ENCODE data around the gene NPIPA8. TPM values are rescaled to one million over a fixed set of nuclear protein-coding genes. Genes with fewer than 3 reads are reported as not detected.
"Not testable (repeated sequence)": the region's sequence is repeated elsewhere in the genome, so short reads cannot be mapped to it uniquely, and the experiment has no call there.

Gene NPIPA8
- 10 to 100 TPM; 16.0 to 18.8 TPM for total RNA-seq

GRCh38 chr16:18336636-18337035, at the start of gene NPIPA8:
NPIPA8 (minus strand) TSS chr16:18336736; CDS start chr16:18332662, 4,074 bp downstream.
- H3K4me3 Mint-ChIP-seq, result not testable (repeated sequence)

GRCh38 chr16:18385285-18385684, 48.7 kb upstream of the NPIPA8 start:
- H3K9me3 Mint-ChIP-seq; H3K27me3 Mint-ChIP-seq; H3K4me3 Mint-ChIP-seq; H3K27ac Mint-ChIP-seq; H3K36me3 Mint-ChIP-seq; H3K4me1 Mint-ChIP-seq; DNase-seq; POLR2A ChIA-PET; ATAC-seq (ENCODE audit: low read depth): not testable (repeated sequence)

More at GRCh38 chr16:18336636-18337035, at the start of gene NPIPA8:
- H3K27ac Mint-ChIP-seq; POLR2A ChIA-PET; DNase-seq; H3K27me3 Mint-ChIP-seq; ATAC-seq (ENCODE audit: low read depth); H3K36me3 Mint-ChIP-seq; H3K9me3 Mint-ChIP-seq; H3K4me1 Mint-ChIP-seq: not testable (repeated sequence)

GRCh38 chr16:18384869-18385268, 48.3 kb upstream of the NPIPA8 start:
- H3K27me3 Mint-ChIP-seq; H3K36me3 Mint-ChIP-seq; H3K4me1 Mint-ChIP-seq; POLR2A ChIA-PET; H3K4me3 Mint-ChIP-seq; DNase-seq; H3K27ac Mint-ChIP-seq; H3K9me3 Mint-ChIP-seq; ATAC-seq (ENCODE audit: low read depth): not testable (repeated sequence)

- H3K27ac Mint-ChIP-seq; ATAC-seq (ENCODE audit: low read depth); H3K4me1 Mint-ChIP-seq; H3K4me3 Mint-ChIP-seq; H3K9me3 Mint-ChIP-seq; POLR2A ChIA-PET; H3K36me3 Mint-ChIP-seq; H3K27me3 Mint-ChIP-seq; DNase-seq: not testable (repeated sequence)
Measured at GRCh38 chr16:18384098-18384636, 47.6 kb upstream of the NPIPA8 start.

GRCh38 chr16:18382696-18383095, 46.2 kb upstream of the NPIPA8 start:
- H3K27me3 Mint-ChIP-seq; H3K4me3 Mint-ChIP-seq; H3K36me3 Mint-ChIP-seq; POLR2A ChIA-PET; ATAC-seq (ENCODE audit: low read depth); DNase-seq; H3K4me1 Mint-ChIP-seq; H3K27ac Mint-ChIP-seq; H3K9me3 Mint-ChIP-seq: not testable (repeated sequence)

GRCh38 chr16:18347742-18348141, 11.2 kb upstream of the NPIPA8 start:
- H3K4me1 Mint-ChIP-seq; H3K27ac Mint-ChIP-seq; H3K4me3 Mint-ChIP-seq; H3K9me3 Mint-ChIP-seq; ATAC-seq (ENCODE audit: low read depth); POLR2A ChIA-PET; H3K36me3 Mint-ChIP-seq; H3K27me3 Mint-ChIP-seq: not testable (repeated sequence)
- DNase-seq, result peak; percentile 21

- not testable (repeated sequence) for H3K27me3 Mint-ChIP-seq; H3K36me3 Mint-ChIP-seq; ATAC-seq (ENCODE audit: low read depth)
Measured at GRCh38 chr16:18346993-18347392, 10.5 kb upstream of the NPIPA8 start.

DNA sequence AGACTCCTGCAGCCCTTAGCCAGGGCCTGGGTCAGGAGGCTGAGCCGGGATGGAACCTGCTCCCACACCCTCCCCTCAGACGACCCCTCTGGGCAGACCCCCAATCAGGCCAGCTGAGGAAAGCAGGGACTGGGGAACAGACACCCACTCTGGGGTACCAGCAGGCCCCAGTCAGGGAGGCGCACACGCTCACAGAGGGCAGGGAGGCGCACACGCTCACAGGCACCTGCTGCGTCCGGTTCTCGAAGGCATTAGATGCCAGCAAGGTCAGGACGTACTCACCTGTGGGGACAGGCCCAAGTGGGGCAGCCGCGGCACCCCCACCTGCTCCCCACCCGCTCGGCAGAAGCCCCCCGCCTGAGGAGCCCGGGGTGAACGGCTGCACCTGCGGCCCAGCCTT, 8.1 kb upstream of the NPIPA8 start:
- H3K27me3 Mint-ChIP-seq; H3K36me3 Mint-ChIP-seq; H3K27ac Mint-ChIP-seq; ATAC-seq (ENCODE audit: low read depth); H3K4me3 Mint-ChIP-seq; H3K4me1 Mint-ChIP-seq; DNase-seq; H3K9me3 Mint-ChIP-seq; POLR2A ChIA-PET: not testable (repeated sequence)

More at GRCh38 chr16:18346993-18347392, 10.5 kb upstream of the NPIPA8 start:
- H3K9me3 Mint-ChIP-seq, POLR2A ChIA-PET, DNase-seq, H3K4me1 Mint-ChIP-seq, H3K4me3 Mint-ChIP-seq, H3K27ac Mint-ChIP-seq: not testable (repeated sequence)

- H3K9me3 Mint-ChIP-seq; POLR2A ChIA-PET; ATAC-seq (ENCODE audit: low read depth); H3K4me1 Mint-ChIP-seq; H3K27ac Mint-ChIP-seq; H3K36me3 Mint-ChIP-seq; DNase-seq; H3K4me3 Mint-ChIP-seq; H3K27me3 Mint-ChIP-seq: not testable (repeated sequence)
Measured at GRCh38 chr16:18341986-18342385, 5.5 kb upstream of the NPIPA8 start.

GRCh38 chr16:18341417-18341960, 5.0 kb upstream of the NPIPA8 start:
- H3K36me3 Mint-ChIP-seq; H3K9me3 Mint-ChIP-seq; ATAC-seq (ENCODE audit: low read depth); H3K27me3 Mint-ChIP-seq; POLR2A ChIA-PET; H3K27ac Mint-ChIP-seq; H3K4me1 Mint-ChIP-seq; DNase-seq; H3K4me3 Mint-ChIP-seq: not testable (repeated sequence)

- H3K4me3 Mint-ChIP-seq; ATAC-seq (ENCODE audit: low read depth): not testable (repeated sequence)
Measured at GRCh38 chr16:18339210-18339609, 2.7 kb upstream of the NPIPA8 start.

GRCh38 chr16:18311811-18312210, 24.7 kb downstream of the NPIPA8 start:
- H3K36me3 Mint-ChIP-seq; H3K4me1 Mint-ChIP-seq; H3K4me3 Mint-ChIP-seq; H3K27ac Mint-ChIP-seq; H3K27me3 Mint-ChIP-seq; H3K9me3 Mint-ChIP-seq; POLR2A ChIA-PET; ATAC-seq (ENCODE audit: low read depth); DNase-seq: not testable (repeated sequence)

More at GRCh38 chr16:18339210-18339609, 2.7 kb upstream of the NPIPA8 start:
- POLR2A ChIA-PET, H3K4me1 Mint-ChIP-seq, H3K27me3 Mint-ChIP-seq, H3K36me3 Mint-ChIP-seq, H3K9me3 Mint-ChIP-seq, H3K27ac Mint-ChIP-seq: not testable (repeated sequence)
- peak; percentile 9 for DNase-seq

DNA sequence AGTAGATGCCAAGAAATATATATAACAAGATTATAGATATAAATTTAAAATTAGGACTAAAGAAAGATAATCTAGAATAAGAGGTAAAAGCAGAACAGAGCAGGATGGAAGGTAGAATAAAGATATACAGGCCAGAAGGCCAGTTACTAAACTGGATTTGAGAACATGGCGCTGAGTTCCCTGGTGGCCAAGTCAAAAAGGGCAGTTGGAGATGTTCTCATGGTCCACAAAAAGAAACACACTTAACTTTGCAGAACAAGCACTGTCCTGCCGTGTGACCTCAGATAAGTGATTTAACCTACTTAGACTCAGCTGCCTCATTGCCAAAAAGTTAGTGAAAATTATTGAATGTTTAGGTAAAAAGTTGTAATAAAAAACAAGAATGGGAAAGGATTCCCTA, 27.4 kb downstream of the NPIPA8 start:
- ATAC-seq (ENCODE audit: low read depth); H3K27ac Mint-ChIP-seq; H3K9me3 Mint-ChIP-seq; POLR2A ChIA-PET; H3K27me3 Mint-ChIP-seq; H3K4me1 Mint-ChIP-seq; H3K36me3 Mint-ChIP-seq; H3K4me3 Mint-ChIP-seq; DNase-seq: not testable (repeated sequence)

- H3K4me3 Mint-ChIP-seq; ATAC-seq (ENCODE audit: low read depth); POLR2A ChIA-PET; H3K27ac Mint-ChIP-seq; H3K9me3 Mint-ChIP-seq; H3K4me1 Mint-ChIP-seq; H3K27me3 Mint-ChIP-seq; DNase-seq; H3K36me3 Mint-ChIP-seq: not testable (repeated sequence)
Measured at GRCh38 chr16:18307241-18307640, 29.3 kb downstream of the NPIPA8 start.

- H3K4me1 Mint-ChIP-seq; H3K27ac Mint-ChIP-seq; H3K9me3 Mint-ChIP-seq; DNase-seq; ATAC-seq (ENCODE audit: low read depth); POLR2A ChIA-PET; H3K4me3 Mint-ChIP-seq; H3K27me3 Mint-ChIP-seq; H3K36me3 Mint-ChIP-seq: not testable (repeated sequence)
Measured at GRCh38 chr16:18306066-18306465, 30.5 kb downstream of the NPIPA8 start.

All from activated naive CD8-positive, alpha-beta T cell treated with anti-CD3 and anti-CD28 coated beads, Interleukin-2, amount 10 ng/mL, durations not matched to agents 7 days and 5 days (primary cell).